HCT116 (cell line): ENCODE data around the gene KPNA4. TPM values are rescaled to one million over a fixed set of nuclear protein-coding genes. Genes with fewer than 3 reads are reported as not detected.

Experiments used
- ATAC-seq: fragments of 200-7000 bp; cut with Tn5 transposase; 2 replicates; pipeline ENCODE4 v1.9.1; 2020; ENCODE audit warnings: mild to moderate bottlenecking, moderate library complexity
- Bru-seq: library from RNA; stranded (reverse); fragments of 400-500 nt; gene quantifications from one replicate; lab custom pipeline; 2021; lab: Mats Ljungman, UMichigan
- BruChase-seq, 2 experiments: library from RNA; stranded (reverse); fragments of 400-500 nt; gene quantifications; one replicate each; lab custom pipeline; 2021; lab: Mats Ljungman, UMichigan
- BruUV-seq: library from RNA; stranded (reverse); fragments of 400-500 nt; replicated peaks from 2 replicates; lab custom pipeline; 2021; lab: Mats Ljungman, UMichigan
- CTCF ChIA-PET: fragments of 300-600 bp; sonication (Branson Sonifier 250); formaldehyde crosslinking; loops from one replicate; lab custom pipeline; 2021; ENCODE audit warnings: antibody characterized with exemption; lab: Charles Lee
- POLR2A ChIA-PET: fragments of 300-600, 350-600 bp; sonication (Branson Sonifier 250); formaldehyde crosslinking; loops from one replicate; lab custom pipeline; 2021; ENCODE audit warnings: antibody characterized with exemption; lab: Charles Lee
- RAD21 ChIA-PET, 2 experiments: fragments of 300-600 bp; sonication (Branson Sonifier 250); formaldehyde crosslinking; loops; one replicate each; lab custom pipeline; 2023; ENCODE audit warnings: low total read pairs in 2 of 2; ENCODE audit not compliant: uncharacterized antibody in 2 of 2, unreplicated experiment in 2 of 2, low non-redundant PET in 1 of 2; lab: Charles Lee
- DNase-seq: peaks from one replicate; pipeline ENCODE4 v3.0.0-alpha.2; 2010; ENCODE audit warnings: low read depth, low spot score
- H2AFZ ChIP-seq: fragments of 200-600 bp; shearing (Covaris generic), sonication (generic); 2 replicates; pipeline ENCODE4 v1.6.1; 2017; ENCODE audit warnings: low read depth, mixed run types, mixed read lengths, antibody characterized with exemption, low read length; ENCODE audit not compliant: poor library complexity, severe bottlenecking
- H3K27ac ChIP-seq: 2 replicates; pipeline ENCODE4 v1.5.1; 2012; ENCODE audit warnings: low read depth, low read length
- H3K27me3 ChIP-seq: fragments of 200-600 bp; sonication (generic); 2 replicates; pipeline ENCODE4 v1.6.1; 2016; ENCODE audit warnings: mixed run types, low read length, mixed read lengths; ENCODE audit not compliant: insufficient read depth
- H3K36me3 ChIP-seq, 2 experiments: fragments of 200-500 bp in 1 of 2; fragments of 200-600 bp in 1 of 2; sonication (Bioruptor generic) in 1 of 2; sonication (generic) in 1 of 2; 2 replicates each; pipeline versions ENCODE4 v1.5.1 to v1.6.1; 2014 to 2016; ENCODE audit warnings: low read length in 2 of 2, inconsistent platforms in 1 of 2, mixed read lengths in 1 of 2, mixed run types in 1 of 2; ENCODE audit not compliant: insufficient read depth in 2 of 2, control insufficient read depth in 1 of 2
- H3K4me1 ChIP-seq, 2 experiments: fragments of 200-600 bp in 1 of 2; sonication (generic) in 1 of 2; 2 replicates each; pipeline versions ENCODE4 v1.5.1 to v1.6.1; 2012 to 2017; ENCODE audit warnings: low read length in 2 of 2, inconsistent platforms in 1 of 2, mild to moderate bottlenecking in 1 of 2, mixed read lengths in 1 of 2, mixed run types in 1 of 2, moderate library complexity in 1 of 2; ENCODE audit not compliant: insufficient read depth in 2 of 2, control insufficient read depth in 1 of 2
- H3K4me2 ChIP-seq: fragments of 200-600 bp; sonication (generic); 2 replicates; pipeline ENCODE4 v1.6.1; 2017; ENCODE audit warnings: mixed run types, low read length, mixed read lengths
- H3K4me3 ChIP-seq, 2 experiments: fragments of 200-600 bp in 1 of 2; sonication (generic) in 1 of 2; replicated peaks in 1 of 2; 2 replicates each; pipeline ENCODE4 v1.5.1; 2011 to 2016; ENCODE audit warnings: low read length in 2 of 2, control low read depth in 1 of 2, low read depth in 1 of 2, mild to moderate bottlenecking in 1 of 2, mixed read lengths in 1 of 2, mixed run types in 1 of 2
- H3K79me2 ChIP-seq: fragments of 200-600 bp; sonication (generic); 2 replicates; pipeline ENCODE4 v1.6.1; 2017; ENCODE audit warnings: mild to moderate bottlenecking, mixed run types, low read length, moderate library complexity, mixed read lengths; ENCODE audit not compliant: insufficient read depth
- H3K9ac ChIP-seq: fragments of 200-600 bp; sonication (generic); 2 replicates; pipeline ENCODE4 v1.6.1; 2016; ENCODE audit warnings: low read length, mixed read lengths
- H3K9me2 ChIP-seq: fragments of 200-600 bp; sonication (generic), shearing (Covaris generic); 2 replicates; pipeline ENCODE4 v1.6.1; 2017; ENCODE audit warnings: mixed run types, mild to moderate bottlenecking, moderate library complexity; ENCODE audit not compliant: insufficient read depth
- H3K9me3 ChIP-seq, 2 experiments: fragments of 200-500 bp in 1 of 2; fragments of 200-600 bp in 1 of 2; sonication (Bioruptor generic) in 1 of 2; sonication (generic) in 1 of 2; 2 replicates each; pipeline ENCODE4 v1.6.1; 2014 to 2017; ENCODE audit warnings: low read length in 2 of 2, mixed read lengths in 2 of 2, inconsistent platforms in 1 of 2, low read depth in 1 of 2, mild to moderate bottlenecking in 1 of 2, mixed run types in 1 of 2, moderate library complexity in 1 of 2; ENCODE audit not compliant: control insufficient read depth in 1 of 2, insufficient read depth in 1 of 2
- H4K20me1 ChIP-seq: fragments of 200-600 bp; sonication (generic), shearing (Covaris generic); 2 replicates; pipeline ENCODE4 v1.6.1; 2017; ENCODE audit warnings: mixed run types, mild to moderate bottlenecking, moderate library complexity; ENCODE audit not compliant: insufficient read depth
- CEBPB ChIP-seq: IDR thresholded peaks from 2 replicates; pipeline ENCODE4 v1.6.1; 2012; ENCODE audit warnings: low read depth
- EGR1 ChIP-seq: IDR thresholded peaks from 2 replicates; pipeline ENCODE4 v1.6.1; 2012; ENCODE audit warnings: low read depth
- ELF1 ChIP-seq: IDR thresholded peaks from 2 replicates; pipeline ENCODE4 v1.6.1; 2012; ENCODE audit warnings: low read depth, borderline replicate concordance
- FOSL1 ChIP-seq: IDR thresholded peaks from 2 replicates; pipeline ENCODE4 v1.6.1; 2012; ENCODE audit warnings: low read depth
- JUND ChIP-seq: IDR thresholded peaks from 2 replicates; pipeline ENCODE4 v1.6.1; 2012
- POLR2A ChIP-seq: IDR thresholded peaks from 2 replicates; pipeline ENCODE4 v1.7.0; 2011; ENCODE audit warnings: borderline replicate concordance; ENCODE audit not compliant: insufficient read depth, insufficient read length; ENCODE audit errors: extremely low read depth
- POLR2AphosphoS5 ChIP-seq: IDR thresholded peaks from 2 replicates; pipeline ENCODE4 v1.6.1; 2011; ENCODE audit warnings: mild to moderate bottlenecking, low read depth, low read length, moderate library complexity
- REST ChIP-seq: IDR thresholded peaks from 2 replicates; pipeline ENCODE4 v1.6.1; 2012; ENCODE audit warnings: low read depth
- SIN3A ChIP-seq: IDR thresholded peaks from 2 replicates; pipeline ENCODE4 v1.6.1; 2012; ENCODE audit warnings: low read depth
- SP1 ChIP-seq: IDR thresholded peaks from 2 replicates; pipeline ENCODE4 v1.6.1; 2012; ENCODE audit warnings: low read depth
- SRF ChIP-seq: IDR thresholded peaks from 2 replicates; pipeline ENCODE4 v1.6.1; 2012; ENCODE audit warnings: low read depth
- TCF7L2 ChIP-seq: IDR thresholded peaks from 2 replicates; pipeline ENCODE4 v1.7.0; 2011; ENCODE audit warnings: borderline replicate concordance, inconsistent platforms; ENCODE audit not compliant: insufficient read depth, insufficient read length; ENCODE audit errors: extremely low read depth
- YY1 ChIP-seq: IDR thresholded peaks from 2 replicates; pipeline ENCODE4 v1.6.1; 2011; ENCODE audit warnings: low read length, low read depth, moderate library complexity, mild to moderate bottlenecking; ENCODE audit not compliant: insufficient replicate concordance; ENCODE audit errors: extremely low read depth
- intact Hi-C: fragments of 100-400 bp; cut with micrococcal nuclease; formaldehyde crosslinking; loops from 2 replicates; pipeline ENCODE4 v1.10.0; 2022
- long read RNA-seq: library from polyadenylated mRNA; unstranded; transcript quantifications from one replicate; pipeline ENCODE4 v2.0.0, GENCODE V29; 2021; ENCODE audit not compliant: unreplicated experiment
- polyA plus RNA-seq: library from polyadenylated mRNA; unstranded; fragments of >200 nt; gene quantifications from 2 replicates; pipeline ENCODE4 v1.2.1, GENCODE V29; 2012; ENCODE audit warnings: missing spikeins
- total RNA-seq: library from RNA; stranded (reverse); gene quantifications from one replicate; pipeline ENCODE4 v1.2.1, GENCODE V29; 2021; ENCODE audit not compliant: unreplicated experiment
- TF ChIP-seq, protein P1 (sequence below): IDR thresholded peaks from 2 replicates; pipeline ENCODE4 v1.6.1; 2012

KPNA4 gene
- 43.1 TPM for total RNA-seq
- 8.0 and 10.1 TPM in 2 replicates for polyA plus RNA-seq
- Bru-seq, nascent RNA, result percentile 96 among the genes with signal in this experiment
- percentile 94 among the genes with signal in this experiment for BruChase-seq, experiment 1, labeled RNA remaining after a 6-hour chase
- percentile 90 among the genes with signal in this experiment for BruChase-seq, experiment 2, labeled RNA remaining after a 2-hour chase
- long read RNA-seq, full-length matches to known transcripts, result 61 of 70 reads
- long read RNA-seq, partial matches to known transcripts, result 6 of 70 reads
- long read RNA-seq, other reads (novel, unspliced or antisense), result 3 of 70 reads

- intact Hi-C loops, result loop anchor here (5.0 kb wide), 1 partner anchor 102 kb away; no protein-coding TSS in a partner anchor
- ChIA-PET CTCF (no interaction called here), RAD21 (no interaction called here), POLR2A (interaction anchor here (0.8 kb wide), 1 partner anchor 25 kb away, joined by 3 read pairs; no protein-coding TSS in a partner anchor)
- H3K9me2 ChIP-seq, result no peaks in the 10 kb centered on the region
- H2AFZ ChIP-seq, result no peak within 1 kb of the TSS
- peak within 1 kb of the TSS; percentile 71 to 79 for H3K4me3 ChIP-seq
- H3K4me1 ChIP-seq, result peaks cover 6 to 23% of the 10 kb centered on the region in 2 experiments; a peak in 3 of 4 replicates
- BruUV-seq, result no TSS peak
- peaks cover 13% of the 10 kb centered on the region; the same call in 1 of the 2 replicates for H4K20me1 ChIP-seq
- H3K36me3 ChIP-seq, result no peaks in the 10 kb centered on the region
- peak within 1 kb of the TSS; percentile 95 for H3K4me2 ChIP-seq
- ATAC-seq (peak; percentile 88), DNase-seq (peak; percentile 92)
- H3K79me2 ChIP-seq, result peaks cover 51% of the 10 kb centered on the region
- TF ChIP-seq POLR2AphosphoS5 (peak; percentile 75), SRF (no peak), CEBPB (no peak), TCF7L2 (peak; percentile 82), ELF1 (peak; percentile 34), REST (no peak), FOSL1 (0 out of 2 replicates have a peak, but pooled peaks have one; percentile 42), EGR1 (peak; percentile 65; the same call in 1 of the 2 replicates), SIN3A (peak; percentile 62; the same call in 1 of the 2 replicates), JUND (no peak), POLR2A (peak; percentile 68), YY1 (no peak), SP1 (peak; percentile 78)
- TF ChIP-seq, protein P1, sequence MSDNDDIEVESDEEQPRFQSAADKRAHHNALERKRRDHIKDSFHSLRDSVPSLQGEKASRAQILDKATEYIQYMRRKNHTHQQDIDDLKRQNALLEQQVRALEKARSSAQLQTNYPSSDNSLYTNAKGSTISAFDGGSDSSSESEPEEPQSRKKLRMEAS, result peak; percentile 97
- peak within 1 kb of the TSS; percentile 83 for H3K9ac ChIP-seq
- H3K27ac ChIP-seq, result peak within 1 kb of the TSS; percentile 95
- no peaks in the 10 kb centered on the region for H3K9me3 ChIP-seq
- H3K27me3 ChIP-seq, result no peaks in the 10 kb centered on the region
These were observed at the start of gene KPNA4 for GRCh38 chr3:160565442-160566403. KPNA4 (minus strand) TSS chr3:160565571; CDS start chr3:160565282, 289 bp downstream.
